PC-9 (cell line): ENCODE data around the gene NBEAL1. TPM values are rescaled to one million over a fixed set of nuclear protein-coding genes. Genes with fewer than 3 reads are reported as not detected.
"Not testable (repeated sequence)": the region's sequence is repeated elsewhere in the genome, so short reads cannot be mapped to it uniquely, and the experiment has no call there.

ENCODE experiments used
- BruUV-seq: library from RNA; stranded (reverse); fragments of 400-500 nt; replicated peaks from 2 replicates; lab custom pipeline; 2021; lab: Mats Ljungman, UMichigan
- CTCF ChIA-PET: fragments of 300-600 bp; sonication (Branson Sonifier 250); formaldehyde crosslinking; loops from one replicate; lab custom pipeline; 2022; ENCODE audit warnings: antibody characterized with exemption; lab: Charles Lee
- POLR2A ChIA-PET: fragments of 300-600 bp; sonication (Branson Sonifier 250); formaldehyde crosslinking; loops from one replicate; lab custom pipeline; 2022; ENCODE audit warnings: antibody characterized with exemption; ENCODE audit not compliant: unreplicated experiment; lab: Charles Lee
- DNase-seq, 2 experiments: peaks; one replicate each; pipeline versions ENCODE4 v3.0.0 to v3.0.0-alpha.2; 2015 to 2022; ENCODE audit warnings: mixed read lengths in 1 of 2
- H2AFZ ChIP-seq: fragments of 200-600 bp; sonication (generic); 2 replicates; pipeline ENCODE4 v1.8.1; 2017; ENCODE audit warnings: antibody characterized with exemption
- H3F3A ChIP-seq: fragments of 200-600 bp; sonication (generic); 2 replicates; pipeline ENCODE4 v1.8.1; 2017; ENCODE audit warnings: antibody characterized with exemption, mild to moderate bottlenecking, low read depth; ENCODE audit not compliant: insufficient read depth
- H3K27ac ChIP-seq: fragments of 200-600 bp; sonication (generic); 2 replicates; pipeline ENCODE4 v1.6.1; 2016; ENCODE audit warnings: mixed run types
- H3K27me3 ChIP-seq: fragments of 200-600 bp; sonication (generic); 2 replicates; pipeline ENCODE4 v1.6.1; 2016; ENCODE audit warnings: low read depth, mixed run types; ENCODE audit not compliant: insufficient read depth
- H3K36me3 ChIP-seq: fragments of 200-600 bp; sonication (generic); 2 replicates; pipeline ENCODE4 v1.6.1; 2016; ENCODE audit warnings: low read depth, mixed run types
- H3K4me1 ChIP-seq: fragments of 200-600 bp; sonication (generic); replicated peaks from 2 replicates; pipeline ENCODE4 v1.6.1; 2016; ENCODE audit warnings: mixed run types; ENCODE audit not compliant: insufficient read depth
- H3K4me2 ChIP-seq: fragments of 200-600 bp; sonication (generic); 2 replicates; pipeline ENCODE4 v1.6.1; 2017; ENCODE audit warnings: mixed run types
- H3K4me3 ChIP-seq: fragments of 200-600 bp; sonication (generic); 2 replicates; pipeline ENCODE4 v1.6.1; 2016; ENCODE audit warnings: mixed run types
- H3K79me2 ChIP-seq: fragments of 200-600 bp; sonication (generic); 2 replicates; pipeline ENCODE4 v1.6.1; 2017; ENCODE audit warnings: low read depth, mixed run types
- H3K9me2 ChIP-seq: fragments of 200-600 bp; sonication (generic); 2 replicates; pipeline ENCODE4 v1.8.1; 2017; ENCODE audit warnings: mild to moderate bottlenecking; ENCODE audit not compliant: insufficient read depth
- H3K9me3 ChIP-seq: fragments of 200-600 bp; sonication (generic); 2 replicates; pipeline ENCODE4 v1.8.1; 2016; ENCODE audit warnings: low read depth; ENCODE audit not compliant: insufficient read depth
- H4K20me1 ChIP-seq: fragments of 200-600 bp; sonication (generic); 2 replicates; pipeline ENCODE4 v1.8.1; 2017; ENCODE audit not compliant: insufficient read depth
- EZH2 ChIP-seq: fragments of 200-600 bp; sonication (generic); IDR thresholded peaks from 2 replicates; pipeline ENCODE4 v1.8.0; 2017; ENCODE audit warnings: antibody characterized with exemption, low read depth
- intact Hi-C: fragments of 100-400 bp; cut with micrococcal nuclease; formaldehyde crosslinking; loops from one replicate; pipeline ENCODE4 v1.10.0; 2022; ENCODE audit not compliant: unreplicated experiment
- total RNA-seq: library from RNA; stranded (reverse); gene quantifications from 2 replicates; pipeline ENCODE4 v1.2.3, GENCODE V29; 2021
- TF ChIP-seq, protein P1 (sequence below): fragments of 200-600 bp; sonication (generic); conservative IDR thresholded peaks from 2 replicates; pipeline ENCODE4 v1.6.1; 2017; ENCODE audit warnings: mixed run types, antibody characterized with exemption, mild to moderate bottlenecking, moderate library complexity

The NBEAL1 gene
- total RNA-seq, 1 experiment from 2014 or later: 19.5 TPM

GRCh38 chr2:203097735-203098134, 83.1 kb downstream of the NBEAL1 start:
- ChIA-PET POLR2A (interaction anchor here (0.5 kb wide), 1 partner anchor 8 kb away, joined by 3 read pairs; no protein-coding TSS in a partner anchor), CTCF (no interaction called here)
- Histone ChIP-seq H3K27me3 (no peaks in the 10 kb centered on the region), H3F3A (no peaks in the 10 kb centered on the region), H3K27ac (no peak overlapping the region), H3K9me3 (no peaks in the 10 kb centered on the region; the same call in 1 of the 2 replicates), H3K36me3 (no peaks in the 10 kb centered on the region), H2AFZ (no peak overlapping the region), H3K9me2 (no peaks in the 10 kb centered on the region; the same call in 1 of the 2 replicates), H3K4me1 (no peaks in the 10 kb centered on the region), H3K79me2 (no peaks in the 10 kb centered on the region), H4K20me1 (no peaks in the 10 kb centered on the region), H3K4me3 (no peak overlapping the region), H3K4me2 (no peak overlapping the region)
- no TSS peak for BruUV-seq
- TF ChIP-seq, protein P1, sequence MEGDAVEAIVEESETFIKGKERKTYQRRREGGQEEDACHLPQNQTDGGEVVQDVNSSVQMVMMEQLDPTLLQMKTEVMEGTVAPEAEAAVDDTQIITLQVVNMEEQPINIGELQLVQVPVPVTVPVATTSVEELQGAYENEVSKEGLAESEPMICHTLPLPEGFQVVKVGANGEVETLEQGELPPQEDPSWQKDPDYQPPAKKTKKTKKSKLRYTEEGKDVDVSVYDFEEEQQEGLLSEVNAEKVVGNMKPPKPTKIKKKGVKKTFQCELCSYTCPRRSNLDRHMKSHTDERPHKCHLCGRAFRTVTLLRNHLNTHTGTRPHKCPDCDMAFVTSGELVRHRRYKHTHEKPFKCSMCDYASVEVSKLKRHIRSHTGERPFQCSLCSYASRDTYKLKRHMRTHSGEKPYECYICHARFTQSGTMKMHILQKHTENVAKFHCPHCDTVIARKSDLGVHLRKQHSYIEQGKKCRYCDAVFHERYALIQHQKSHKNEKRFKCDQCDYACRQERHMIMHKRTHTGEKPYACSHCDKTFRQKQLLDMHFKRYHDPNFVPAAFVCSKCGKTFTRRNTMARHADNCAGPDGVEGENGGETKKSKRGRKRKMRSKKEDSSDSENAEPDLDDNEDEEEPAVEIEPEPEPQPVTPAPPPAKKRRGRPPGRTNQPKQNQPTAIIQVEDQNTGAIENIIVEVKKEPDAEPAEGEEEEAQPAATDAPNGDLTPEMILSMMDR: peak; percentile 29; the same call in 1 of the 2 replicates
- TF ChIP-seq EZH2: no peak
- DNase-seq: no peak
- intact Hi-C loops: no loop called here

- DNase-seq, H4K20me1 ChIP-seq, H3K27me3 ChIP-seq, H3K9me2 ChIP-seq, H3K4me2 ChIP-seq, POLR2A ChIA-PET, H3K79me2 ChIP-seq, CTCF ChIA-PET, H3K36me3 ChIP-seq, H2AFZ ChIP-seq, intact Hi-C loops, H3K4me1 ChIP-seq, H3K9me3 ChIP-seq, H3K4me3 ChIP-seq, H3K27ac ChIP-seq, BruUV-seq, H3F3A ChIP-seq: not testable (repeated sequence)
Observed at GRCh38 chr2:203102357-203102756, 87.7 kb downstream of the NBEAL1 start.

DNA sequence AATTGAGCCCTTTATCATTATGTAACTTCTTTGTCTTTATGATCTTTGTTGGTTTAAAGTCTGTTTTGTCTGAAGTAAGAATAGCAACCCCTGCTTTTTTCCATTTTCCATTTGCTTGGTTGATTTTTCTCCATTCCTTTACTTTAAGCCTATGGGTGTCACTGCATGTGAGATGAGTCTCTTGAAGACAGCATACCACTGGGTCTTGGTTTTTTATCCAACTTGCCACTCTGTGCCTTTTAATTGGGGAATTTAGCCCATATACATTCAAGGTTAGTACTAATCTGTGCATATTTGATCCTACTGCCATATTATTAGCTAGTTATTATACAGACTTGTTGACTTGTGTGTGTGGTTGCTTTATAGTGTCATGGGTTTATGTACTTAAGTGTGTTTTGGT, 89.6 kb downstream of the NBEAL1 start:
- no TSS peak for BruUV-seq
- H4K20me1 ChIP-seq: no peaks in the 10 kb centered on the region

More for the DNA sequence above, 89.6 kb downstream of the NBEAL1 start:
- ChIA-PET POLR2A (no interaction called here), CTCF (no interaction called here)
- H3K9me2 ChIP-seq: no peaks in the 10 kb centered on the region; the same call in 1 of the 2 replicates
- no peak overlapping the region for H3K4me3 ChIP-seq
- H3K9me3 ChIP-seq: no peaks in the 10 kb centered on the region
- DNase-seq: no peak
- TF ChIP-seq EZH2: no peak
- TF ChIP-seq, protein P1: no peak
- no peaks in the 10 kb centered on the region for H3K36me3 ChIP-seq
- H3F3A ChIP-seq: no peaks in the 10 kb centered on the region; the same call in 1 of the 2 replicates
- no peak overlapping the region for H2AFZ ChIP-seq
- no peaks in the 10 kb centered on the region for H3K27me3 ChIP-seq
- H3K4me1 ChIP-seq: peaks cover 10% of the 10 kb centered on the region; the same call in 1 of the 2 replicates
- H3K79me2 ChIP-seq: no peaks in the 10 kb centered on the region
- intact Hi-C loops: no loop called here
- H3K27ac ChIP-seq: no peak overlapping the region
- no peak overlapping the region for H3K4me2 ChIP-seq
